ENCODE results near the gene KRTAP2-2.
"Not testable (repeated sequence)": the region's sequence is repeated elsewhere in the genome, so short reads cannot be mapped to it uniquely, and the experiment has no call there.

Gene KRTAP2-2

DNA sequence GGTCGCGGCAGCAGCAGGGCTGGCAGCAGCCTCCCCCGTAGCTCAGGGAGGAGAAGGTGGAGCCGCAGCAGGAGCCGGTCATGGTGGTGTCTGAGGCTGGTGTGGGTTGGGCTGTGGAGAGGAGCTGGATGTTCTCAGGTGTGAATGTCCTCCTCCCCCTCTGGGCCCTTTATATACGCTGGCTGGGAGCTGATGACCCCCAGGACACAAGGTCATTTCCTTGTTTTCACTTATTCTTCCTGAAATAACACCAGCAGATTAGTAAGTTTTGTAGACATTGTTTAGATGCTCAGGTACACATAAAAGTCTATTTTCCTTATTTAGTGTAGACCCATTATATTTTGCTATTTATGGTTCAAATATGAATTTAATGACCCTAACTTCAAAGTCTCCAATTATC lies at the start of gene KRTAP2-2:
Gene KRTAP2-2, minus strand, starts transcription at position 101 of the 400 bp plus-strand sequence. Its CDS starts 19 bp downstream, at position 82.
- DNase-seq = not testable (repeated sequence)

GRCh38 chr17:41104386-41105038 lies 49.5 kb upstream of the KRTAP2-2 start:
- peak; percentile 90 for DNase-seq

DNA sequence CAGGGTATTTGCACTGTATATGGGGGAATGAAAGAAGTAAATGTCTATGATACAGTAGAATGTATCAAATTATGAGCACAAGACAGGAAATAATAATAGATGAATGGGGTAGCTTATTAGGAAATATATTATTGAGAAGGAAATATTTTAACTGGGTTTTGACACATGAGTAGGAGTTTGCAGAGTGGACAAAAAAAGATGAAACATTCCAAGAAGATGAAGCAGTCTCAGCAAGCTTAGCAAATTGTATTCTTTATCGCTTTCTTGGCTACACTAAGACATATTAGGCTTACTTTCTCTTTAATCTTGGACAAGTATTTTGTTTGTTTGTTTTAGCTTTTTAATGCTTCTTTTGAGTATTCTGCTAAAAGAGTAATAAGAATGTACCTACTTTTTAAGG lies 48.9 kb upstream of the KRTAP2-2 start:
- peak; percentile 38 for DNase-seq

GRCh38 chr17:41101586-41102259 lies 46.7 kb upstream of the KRTAP2-2 start, which contains the start of gene KRTAP4-16:
Gene KRTAP4-16, minus strand, starts transcription at chr17:41102209. Its CDS starts 0 bp downstream, at chr17:41102209.
- DNase-seq = no peak

DNA sequence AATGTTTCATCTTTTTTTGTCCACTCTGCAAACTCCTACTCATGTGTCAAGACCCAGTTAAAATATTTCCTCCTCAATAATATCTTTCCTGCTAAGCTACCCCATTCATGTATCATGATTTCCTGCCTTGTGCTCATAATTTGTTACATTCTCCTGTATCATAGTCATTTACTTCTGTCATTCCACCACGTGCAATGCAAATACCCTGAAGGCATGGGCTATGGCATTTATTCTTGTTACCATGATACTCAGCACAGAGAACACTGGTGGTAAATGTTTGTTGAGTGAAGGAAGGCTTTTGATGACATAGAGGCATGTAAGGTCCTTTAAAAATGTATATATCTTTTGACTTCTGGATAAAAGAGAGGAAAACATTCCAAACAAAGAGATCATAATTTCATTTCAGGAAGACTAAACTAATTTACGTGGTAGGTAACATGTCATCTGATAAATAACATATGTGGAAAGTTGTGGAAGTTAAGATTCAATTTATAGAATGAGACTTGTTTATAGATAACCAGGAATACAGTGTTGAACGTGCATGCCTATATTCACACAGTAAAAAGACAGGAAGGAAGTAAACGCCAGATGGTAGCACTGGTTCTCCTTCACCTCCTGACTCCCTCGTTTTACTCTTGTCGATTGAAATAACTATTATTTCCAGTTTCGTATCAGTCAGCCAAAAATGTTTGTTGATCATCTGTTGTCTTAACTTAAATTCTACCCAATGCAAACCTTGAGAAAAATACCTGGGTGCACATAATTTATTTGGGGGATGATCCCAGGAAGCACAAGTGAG lies 44.9 kb upstream of the KRTAP2-2 start:
- peak; percentile 92 for DNase-seq

- peak; percentile 71 for DNase-seq
Observed at GRCh38 chr17:41098481-41098880, 43.5 kb upstream of the KRTAP2-2 start.

DNA sequence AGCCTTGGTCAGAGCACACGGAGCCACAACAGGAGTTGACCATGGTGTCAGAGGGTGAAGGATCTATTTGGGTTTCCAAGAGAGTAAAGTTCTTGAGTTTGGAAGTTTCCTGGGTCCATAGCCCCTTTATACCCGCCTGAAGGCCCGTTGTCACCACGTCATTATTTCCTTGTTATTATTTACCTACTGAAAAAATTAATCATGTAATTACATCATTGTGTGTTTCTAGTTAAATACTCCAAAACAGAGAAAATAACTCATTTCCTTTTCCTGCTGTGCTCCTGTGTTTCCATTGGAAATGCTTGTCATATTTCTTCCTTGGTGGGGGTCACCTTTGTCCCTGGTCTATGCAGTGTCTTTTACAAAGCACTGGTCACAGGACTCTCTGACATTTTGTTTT lies 43.0 kb upstream of the KRTAP2-2 start, which contains the start of gene KRTAP4-8:
Gene KRTAP4-8, minus strand, starts transcription at position 101 of the 400 bp plus-strand sequence. Its CDS starts 58 bp downstream, at position 43.
- DNase-seq = no peak

DNA sequence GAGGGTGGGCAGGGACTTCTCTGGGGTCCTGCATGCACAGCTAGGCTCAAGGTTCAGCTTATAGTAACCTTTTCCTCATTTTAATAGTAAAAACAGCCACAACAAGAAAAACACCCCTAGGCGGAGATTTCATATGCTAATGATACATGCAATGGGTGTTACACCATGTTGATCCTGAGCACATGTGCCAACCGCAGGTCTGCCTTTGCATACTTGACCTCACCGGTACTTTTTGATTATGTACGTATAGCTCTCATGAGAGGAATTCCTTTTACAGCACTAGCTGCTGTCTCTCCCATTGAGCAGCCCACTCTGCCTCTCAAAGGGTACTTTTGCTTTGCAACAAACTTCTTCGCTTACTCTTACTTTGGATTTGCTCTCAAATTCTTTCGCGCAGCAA lies 41.0 kb upstream of the KRTAP2-2 start:
- no peak for DNase-seq

GRCh38 chr17:41088760-41089352 lies 33.8 kb upstream of the KRTAP2-2 start:
- DNase-seq = not testable (repeated sequence)

DNA sequence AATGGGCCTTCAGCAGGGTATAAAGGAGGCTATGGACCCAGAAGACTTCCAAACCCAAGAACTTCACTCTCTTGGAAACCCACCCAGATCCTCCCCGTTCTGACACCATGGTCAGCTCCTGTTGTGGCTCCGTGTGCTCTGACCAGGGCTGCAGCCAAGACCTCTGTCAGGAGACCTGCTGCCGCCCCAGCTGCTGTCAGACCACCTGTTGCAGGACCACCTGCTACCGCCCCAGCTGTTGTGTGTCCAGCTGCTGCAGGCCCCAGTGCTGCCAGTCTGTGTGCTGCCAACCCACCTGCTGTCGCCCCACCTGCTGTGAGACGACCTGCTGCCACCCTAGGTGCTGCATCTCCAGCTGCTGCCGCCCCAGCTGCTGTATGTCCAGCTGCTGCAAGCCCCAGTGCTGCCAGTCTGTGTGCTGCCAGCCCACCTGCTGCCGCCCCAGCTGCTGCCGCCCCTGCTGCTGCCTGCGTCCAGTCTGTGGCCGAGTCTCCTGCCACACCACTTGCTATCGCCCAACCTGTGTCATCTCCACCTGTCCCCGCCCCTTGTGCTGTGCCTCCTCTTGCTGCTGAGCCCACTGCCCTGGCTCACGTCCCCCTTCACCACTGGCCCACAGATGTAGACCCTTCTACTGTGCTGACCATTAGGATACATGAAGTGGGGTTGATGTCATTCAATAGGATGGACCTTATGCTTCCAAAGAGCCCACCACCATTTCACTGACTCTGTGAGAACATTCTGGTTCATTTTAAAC lies 29.2 kb upstream of the KRTAP2-2 start, which contains the start of gene KRTAP4-7:
Gene KRTAP4-7, plus strand, starts transcription at position 51 of the 757 bp plus-strand sequence. Its CDS starts 57 bp downstream, at position 108.
- not testable (repeated sequence) for DNase-seq

DNA sequence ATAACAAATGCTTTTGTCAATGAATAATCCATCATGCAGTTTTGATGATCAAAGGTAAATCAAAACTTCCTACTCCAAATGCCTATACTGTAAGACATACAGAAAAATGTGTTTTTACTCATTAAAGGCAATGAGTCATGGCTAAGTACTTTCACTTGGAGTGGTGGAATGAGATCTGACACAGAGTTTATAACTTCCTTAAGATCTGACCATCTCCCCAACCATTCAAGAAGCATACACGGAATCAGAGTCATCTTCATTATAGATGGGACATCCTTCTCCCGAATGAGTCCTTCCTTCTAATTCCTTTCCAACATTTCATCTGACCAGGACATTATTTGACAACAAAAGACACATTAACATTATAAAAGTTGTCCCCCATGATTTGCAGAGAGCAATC lies 28.4 kb upstream of the KRTAP2-2 start:
- peak; percentile 86 for DNase-seq

DNA sequence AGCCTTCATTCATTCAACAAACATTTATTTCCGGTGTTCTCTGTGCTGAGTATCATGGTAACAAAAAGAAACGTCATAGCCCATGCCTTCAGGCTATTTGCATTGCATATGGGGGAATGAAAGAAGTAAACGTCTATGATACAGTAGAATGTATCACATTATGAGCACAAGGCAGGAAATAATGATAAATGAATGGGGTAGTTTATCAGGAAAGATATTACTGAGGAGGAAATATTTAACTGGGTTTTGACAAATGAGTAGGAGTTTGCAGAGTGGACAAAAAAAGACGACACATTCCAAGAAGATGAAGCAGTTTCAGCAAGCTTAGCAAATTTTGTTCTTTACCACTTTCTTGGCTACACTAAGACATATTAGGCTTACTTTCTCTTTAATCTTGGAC lies 27.6 kb upstream of the KRTAP2-2 start:
- DNase-seq = peak; percentile 61

DNA sequence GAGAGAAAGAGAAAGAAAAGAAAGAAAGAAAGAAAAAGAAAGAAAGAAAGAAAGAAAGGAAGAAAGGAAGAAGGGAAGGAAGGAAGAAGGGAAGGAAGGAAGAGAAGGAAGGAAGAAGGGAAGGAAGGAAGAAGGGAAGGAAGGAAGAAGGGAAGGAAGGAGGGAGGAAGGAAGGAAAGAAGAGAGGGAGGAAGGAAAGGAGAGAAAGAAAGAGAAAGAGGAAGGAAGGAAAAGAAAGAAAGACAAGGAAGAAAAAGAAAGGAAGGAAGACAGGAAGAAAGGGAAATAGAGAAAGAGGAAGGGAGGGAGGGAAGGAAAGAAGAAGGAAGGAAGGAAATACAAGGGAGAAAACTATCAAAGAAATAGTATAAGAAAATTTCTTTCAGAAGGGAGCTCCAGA lies 21.8 kb upstream of the KRTAP2-2 start:
- no peak for DNase-seq

- DNase-seq = no peak
Observed at GRCh38 chr17:41073676-41074075, 18.6 kb upstream of the KRTAP2-2 start.

- DNase-seq = no peak
Observed at GRCh38 chr17:41071606-41072360, 16.8 kb upstream of the KRTAP2-2 start.

DNA sequence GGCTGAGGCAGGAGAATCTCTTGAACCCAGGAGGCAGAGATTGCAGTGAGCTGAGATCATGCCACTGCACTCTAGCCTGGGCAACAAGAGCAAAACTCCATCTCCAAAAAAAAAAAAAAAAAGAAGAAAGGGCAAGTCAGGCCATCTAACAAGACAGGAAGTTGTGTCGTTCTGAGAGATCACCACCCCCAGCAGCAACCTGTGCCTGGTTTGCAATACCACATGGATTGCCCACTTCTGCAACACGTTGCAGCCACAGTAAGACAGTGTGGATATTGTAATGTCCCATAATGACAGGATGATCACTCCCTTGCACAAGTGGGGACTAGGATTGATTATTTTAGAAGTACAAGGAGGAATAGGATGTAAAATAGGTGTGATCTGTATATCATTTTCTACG lies 14.0 kb upstream of the KRTAP2-2 start:
- DNase-seq = no peak

- DNase-seq = peak; percentile 62
Observed at GRCh38 chr17:41067281-41067680, 12.3 kb upstream of the KRTAP2-2 start.

- peak; percentile 92 for DNase-seq
Observed at GRCh38 chr17:41065829-41066624, 11.0 kb upstream of the KRTAP2-2 start, which contains the start of gene KRTAP2-4. Gene KRTAP2-4, minus strand, starts transcription at chr17:41065879. Its CDS starts 34 bp downstream, at chr17:41065845.

- not testable (repeated sequence) for DNase-seq
Observed at GRCh38 chr17:41065016-41065689, 10.1 kb upstream of the KRTAP2-2 start.

DNA sequence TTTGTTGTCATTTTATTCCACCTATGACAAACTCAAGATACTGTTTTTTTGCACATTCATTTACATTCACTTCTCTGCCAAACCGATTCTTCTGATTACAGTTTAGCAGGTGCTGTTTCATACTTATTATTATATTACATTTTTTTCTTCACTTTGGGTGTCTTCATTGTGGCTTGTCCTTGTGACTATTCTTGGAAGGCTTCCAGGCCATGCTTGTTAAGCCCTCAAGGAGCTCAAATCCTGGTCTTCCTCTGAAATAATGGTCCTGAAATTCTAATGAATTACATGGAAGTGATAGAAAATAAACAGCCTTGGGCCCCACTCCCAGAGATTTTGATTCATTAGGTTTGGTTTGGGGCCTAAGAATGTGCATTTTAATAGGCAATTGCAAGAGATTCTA lies 9.3 kb upstream of the KRTAP2-2 start:
- DNase-seq = no peak

All from fibroblast of skin of right biceps (primary cell).